Activated T-helper 1 cell treated with anti-CD3 and anti-CD28 coated beads, Interleukin-12 subunit alpha, Interleukin-12 subunit beta, Interleukin-2, Interleukin-4 antibody, amounts not matched to agents 30 ng/mL and 10 ng/mL and 1 ng/mL, durations not matched to agents 14 hours and 24 hours and 36 hours (primary cell): ENCODE results near the gene NPLOC4. TPM values are rescaled to one million over a fixed set of nuclear protein-coding genes. Genes with fewer than 3 reads are reported as not detected.

Experiments used
- DNase-seq: peaks from one replicate; pipeline ENCODE4 v3.0.0; 2021; ENCODE audit warnings: low spot score
- H3K27ac Mint-ChIP-seq: one replicate; pipeline ENCODE4 v1.8.0; 2021; ENCODE audit warnings: mild to moderate bottlenecking, mixed read lengths
- H3K27me3 Mint-ChIP-seq: one replicate; pipeline ENCODE4 v1.8.0; 2022; ENCODE audit warnings: mild to moderate bottlenecking, moderate library complexity, mixed read lengths; ENCODE audit not compliant: insufficient read depth
- H3K36me3 Mint-ChIP-seq: one replicate; pipeline ENCODE4 v1.8.0; 2021; ENCODE audit warnings: low read depth, mixed read lengths
- H3K4me1 Mint-ChIP-seq: one replicate; pipeline ENCODE4 v1.8.0; 2021; ENCODE audit warnings: low read depth, mixed read lengths
- H3K4me3 Mint-ChIP-seq: one replicate; pipeline ENCODE4 v1.8.0; 2021; ENCODE audit warnings: mild to moderate bottlenecking, moderate library complexity, mixed read lengths
- H3K9me3 Mint-ChIP-seq: one replicate; pipeline ENCODE4 v1.8.0; 2021; ENCODE audit warnings: mixed read lengths
- intact Hi-C: fragments of 100-400 bp; cut with micrococcal nuclease; formaldehyde crosslinking; loops from one replicate; pipeline ENCODE4 v1.15.1; 2024
- total RNA-seq: library from RNA; stranded (reverse); gene quantifications from 2 replicates; pipeline ENCODE4 v1.2.3, GENCODE V29; 2022

NPLOC4 gene
- total RNA-seq, 1 donor from 2014 or later = 138 TPM

GRCh38 chr17:81656118-81656743, 19.3 kb upstream of the NPLOC4 start, which contains the start of gene PDE6G:
TSS of gene PDE6G (minus strand) at chr17:81656542. CDS start at chr17:81653305, 3,237 bp downstream.
- H3K27me3 Mint-ChIP-seq = no peaks in the 10 kb centered on the region
- intact Hi-C loops = no loop called here
- no peaks in the 10 kb centered on the region for H3K36me3 Mint-ChIP-seq
- DNase-seq = no peak
- no peak within 1 kb of the TSS for H3K4me3 Mint-ChIP-seq
- peaks cover 20% of the 10 kb centered on the region for H3K4me1 Mint-ChIP-seq
- H3K9me3 Mint-ChIP-seq = no peaks in the 10 kb centered on the region
- H3K27ac Mint-ChIP-seq = no peak within 1 kb of the TSS

GRCh38 chr17:81655378-81656117, 18.6 kb upstream of the NPLOC4 start:
- no peak for DNase-seq
- Mint-ChIP-seq H3K4me3 (no peak overlapping the region), H3K36me3 (no peaks in the 10 kb centered on the region), H3K27ac (no peak overlapping the region), H3K9me3 (no peaks in the 10 kb centered on the region), H3K27me3 (no peaks in the 10 kb centered on the region), H3K4me1 (peaks cover 20% of the 10 kb centered on the region)
- intact Hi-C loops = no loop called here

GRCh38 chr17:81652906-81653771, 16.2 kb upstream of the NPLOC4 start:
- no peak for DNase-seq

GRCh38 chr17:81651692-81652091, 14.8 kb upstream of the NPLOC4 start:
- peaks cover 13% of the 10 kb centered on the region for H3K4me1 Mint-ChIP-seq
- no peaks in the 10 kb centered on the region for H3K9me3 Mint-ChIP-seq
- intact Hi-C loops = no loop called here
- peak overlapping the region; percentile 5 for H3K4me3 Mint-ChIP-seq
- no peak for DNase-seq
- H3K27me3 Mint-ChIP-seq = peaks cover 22% of the 10 kb centered on the region
- no peak overlapping the region for H3K27ac Mint-ChIP-seq
- no peaks in the 10 kb centered on the region for H3K36me3 Mint-ChIP-seq

More at GRCh38 chr17:81652906-81653771, 16.2 kb upstream of the NPLOC4 start:
- Mint-ChIP-seq H3K4me1 (peaks cover 20% of the 10 kb centered on the region), H3K4me3 (peak overlapping the region; percentile 81), H3K9me3 (no peaks in the 10 kb centered on the region), H3K27ac (peak overlapping the region; percentile 68), H3K36me3 (no peaks in the 10 kb centered on the region), H3K27me3 (peaks cover 11% of the 10 kb centered on the region)
- intact Hi-C loops = no loop called here

GRCh38 chr17:81650951-81651350, 14.0 kb upstream of the NPLOC4 start:
- peaks cover 23% of the 10 kb centered on the region for H3K27me3 Mint-ChIP-seq
- no peaks in the 10 kb centered on the region for H3K9me3 Mint-ChIP-seq
- H3K4me3 Mint-ChIP-seq = no peak overlapping the region
- intact Hi-C loops = no loop called here
- H3K4me1 Mint-ChIP-seq = peaks cover 13% of the 10 kb centered on the region
- H3K27ac Mint-ChIP-seq = no peak overlapping the region
- no peak for DNase-seq
- no peaks in the 10 kb centered on the region for H3K36me3 Mint-ChIP-seq

- no peak overlapping the region for H3K27ac Mint-ChIP-seq
- DNase-seq = no peak
- H3K36me3 Mint-ChIP-seq = no peaks in the 10 kb centered on the region
- H3K27me3 Mint-ChIP-seq = peaks cover 23% of the 10 kb centered on the region
- H3K4me3 Mint-ChIP-seq = no peak overlapping the region
- H3K4me1 Mint-ChIP-seq = peaks cover 7% of the 10 kb centered on the region
- intact Hi-C loops = no loop called here
- no peaks in the 10 kb centered on the region for H3K9me3 Mint-ChIP-seq
These were observed 11.8 kb upstream of the NPLOC4 start for GRCh38 chr17:81648707-81649085.

- Mint-ChIP-seq H3K4me3 (no peak overlapping the region), H3K9me3 (no peaks in the 10 kb centered on the region), H3K36me3 (no peaks in the 10 kb centered on the region), H3K27ac (no peak overlapping the region), H3K4me1 (peaks cover 2% of the 10 kb centered on the region), H3K27me3 (peaks cover 23% of the 10 kb centered on the region)
- intact Hi-C loops = no loop called here
- no peak for DNase-seq
These were observed 11.2 kb upstream of the NPLOC4 start for GRCh38 chr17:81648013-81648706.

- peaks cover 23% of the 10 kb centered on the region for H3K27me3 Mint-ChIP-seq
- no peak overlapping the region for H3K27ac Mint-ChIP-seq
- intact Hi-C loops = no loop called here
- H3K36me3 Mint-ChIP-seq = no peaks in the 10 kb centered on the region
- no peak overlapping the region for H3K4me3 Mint-ChIP-seq
- no peaks in the 10 kb centered on the region for H3K9me3 Mint-ChIP-seq
- no peaks in the 10 kb centered on the region for H3K4me1 Mint-ChIP-seq
- DNase-seq = no peak
These were observed 10.7 kb upstream of the NPLOC4 start for GRCh38 chr17:81647640-81648012.

GRCh38 chr17:81646869-81647600, 10.1 kb upstream of the NPLOC4 start:
- no peak for DNase-seq
- Mint-ChIP-seq H3K4me3 (no peak overlapping the region), H3K9me3 (no peaks in the 10 kb centered on the region), H3K4me1 (no peaks in the 10 kb centered on the region), H3K27me3 (peaks cover 23% of the 10 kb centered on the region), H3K36me3 (no peaks in the 10 kb centered on the region), H3K27ac (no peak overlapping the region)
- intact Hi-C loops = no loop called here

- H3K9me3 Mint-ChIP-seq = no peaks in the 10 kb centered on the region
- H3K27ac Mint-ChIP-seq = no peak overlapping the region
- DNase-seq = no peak
- H3K36me3 Mint-ChIP-seq = no peaks in the 10 kb centered on the region
- H3K27me3 Mint-ChIP-seq = peaks cover 26% of the 10 kb centered on the region
- intact Hi-C loops = no loop called here
- no peaks in the 10 kb centered on the region for H3K4me1 Mint-ChIP-seq
- H3K4me3 Mint-ChIP-seq = no peak overlapping the region
These were observed 8.4 kb upstream of the NPLOC4 start for GRCh38 chr17:81644976-81645952.

GRCh38 chr17:81644496-81644895, 7.6 kb upstream of the NPLOC4 start:
- H3K27ac Mint-ChIP-seq = no peak overlapping the region
- H3K9me3 Mint-ChIP-seq = no peaks in the 10 kb centered on the region
- no peak overlapping the region for H3K4me3 Mint-ChIP-seq
- H3K36me3 Mint-ChIP-seq = no peaks in the 10 kb centered on the region
- no peak for DNase-seq
- peaks cover 26% of the 10 kb centered on the region for H3K27me3 Mint-ChIP-seq
- H3K4me1 Mint-ChIP-seq = no peaks in the 10 kb centered on the region
- intact Hi-C loops = no loop called here
